Smooth muscle cell (in vitro differentiated cells): Measurements from ENCODE around the gene BCR. TPM values are rescaled to one million over a fixed set of nuclear protein-coding genes. Genes with fewer than 3 reads are reported as not detected.
A peak's percentile ranks its signal among the peaks of the same experiment; 100 is the strongest.
"Not testable (repeated sequence)": the region's sequence is repeated elsewhere in the genome, so short reads cannot be mapped to it uniquely, and the experiment has no call there.

Source experiments
- DNase-seq: peaks from one replicate; lab custom pipeline; 2025; ENCODE audit not compliant: unreplicated experiment; lab: John Stamatoyannopoulos, UW
- H2AFZ ChIP-seq: fragments of 200-600 bp; sonication (generic); 2 replicates; pipeline ENCODE4 v1.6.0; 2016; ENCODE audit warnings: antibody characterized with exemption, low read depth, mild to moderate bottlenecking
- H3F3A ChIP-seq: fragments of 200-600 bp; sonication (generic); 2 replicates; pipeline ENCODE4 v1.6.0; 2017; ENCODE audit warnings: antibody characterized with exemption, low read depth
- H3K27ac ChIP-seq: fragments of 200-600 bp; sonication (generic); 2 replicates; pipeline ENCODE4 v1.5.1; 2016; ENCODE audit warnings: low read depth, mild to moderate bottlenecking
- H3K27me3 ChIP-seq: fragments of 200-600 bp; sonication (generic); 2 replicates; pipeline ENCODE4 v1.6.1; 2016; ENCODE audit warnings: low read depth, mild to moderate bottlenecking
- H3K36me3 ChIP-seq: fragments of 200-600 bp; sonication (generic); 2 replicates; pipeline ENCODE4 v1.5.1; 2016; ENCODE audit warnings: low read depth
- H3K4me1 ChIP-seq: fragments of 200-600 bp; sonication (generic); 2 replicates; pipeline ENCODE4 v1.5.1; 2016; ENCODE audit warnings: low read depth
- H3K4me2 ChIP-seq: fragments of 200-600 bp; sonication (generic); 2 replicates; pipeline ENCODE4 v1.6.0; 2016; ENCODE audit warnings: mild to moderate bottlenecking
- H3K4me3 ChIP-seq: fragments of 200-600 bp; sonication (generic); 2 replicates; pipeline ENCODE4 v1.5.1; 2016; ENCODE audit warnings: mild to moderate bottlenecking
- H3K79me2 ChIP-seq: fragments of 200-600 bp; sonication (generic); 2 replicates; pipeline ENCODE4 v1.6.0; 2016; ENCODE audit warnings: low read depth, mild to moderate bottlenecking
- H3K9ac ChIP-seq: fragments of 200-600 bp; sonication (generic); 2 replicates; pipeline ENCODE4 v1.6.0; 2016; ENCODE audit warnings: low read depth
- H3K9me3 ChIP-seq: fragments of 200-600 bp; sonication (generic); replicated peaks from 2 replicates; pipeline ENCODE4 v1.5.1; 2016; ENCODE audit warnings: low read depth
- H4K20me1 ChIP-seq: fragments of 200-600 bp; sonication (generic); 2 replicates; pipeline ENCODE4 v1.6.0; 2016; ENCODE audit warnings: low read depth
- WGBS: methylation state at CpG from one replicate; pipeline ENCODE4 v1.1.7; 2016; ENCODE audit warnings: low lambda C conversion rate; 5-methylcytosine and 5-hydroxymethylcytosine counted together
- polyA plus RNA-seq: library from polyadenylated mRNA; unstranded; fragments of >200 nt; fragmentation: Nextera tagmentation; extraction: Ambion mirVana; gene quantifications from 2 replicates; pipeline ENCODE4 v1.2.1, GENCODE V29; 2016
- total RNA-seq: library from RNA; depleted of rRNA; stranded (reverse); fragments of >200 nt; gene quantifications from 2 replicates; pipeline ENCODE4 v1.2.3, GENCODE V29; 2014
- TF ChIP-seq, protein P1 (sequence below): fragments of 200-600 bp; sonication (generic); IDR thresholded peaks from 2 replicates; pipeline ENCODE4 v1.5.1; 2017; ENCODE audit warnings: borderline replicate concordance, mild to moderate bottlenecking, antibody characterized with exemption; ENCODE audit not compliant: insufficient read depth, poor library complexity, severe bottlenecking

The BCR gene
- total and polyA plus RNA-seq, 2 experiments from 2014 or later = 11.1 to 13.4 TPM

DNA sequence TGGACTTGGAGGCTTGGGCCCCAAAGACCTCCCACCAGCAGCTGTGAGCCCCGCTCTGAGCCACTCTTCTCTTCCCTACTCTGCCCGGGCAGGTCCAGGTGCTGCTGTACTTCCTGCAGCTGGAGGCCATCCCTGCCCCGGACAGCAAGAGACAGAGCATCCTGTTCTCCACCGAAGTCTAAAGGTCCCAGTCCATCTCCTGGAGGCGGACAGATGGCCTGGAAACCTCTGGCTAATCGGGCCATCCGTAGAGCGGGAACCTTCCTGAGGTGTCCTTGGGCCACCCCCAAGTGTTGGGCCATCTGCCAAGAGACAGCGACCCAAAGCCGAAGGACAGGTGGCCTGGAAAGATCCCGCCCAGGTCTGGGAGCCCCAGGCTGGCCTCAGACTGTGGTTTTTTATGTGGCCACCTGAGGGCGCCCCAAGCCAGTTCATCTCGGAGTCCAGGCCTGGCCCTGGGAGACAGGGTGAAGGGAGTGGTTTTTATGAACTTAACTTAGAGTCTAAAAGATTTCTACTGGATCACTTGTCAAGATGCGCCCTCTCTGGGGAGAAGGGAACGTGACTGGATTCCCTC, 135.1 kb downstream of the BCR start:
- Histone ChIP-seq H3K79me2 (no peaks in the 10 kb centered on the region), H3K27me3 (no peaks in the 10 kb centered on the region), H4K20me1 (no peaks in the 10 kb centered on the region), H3K9me3 (no peaks in the 10 kb centered on the region), H3K4me1 (no peaks in the 10 kb centered on the region), H3K4me2 (peak overlapping the region; percentile 69), H3K36me3 (no peaks in the 10 kb centered on the region), H3K27ac (no peak overlapping the region), H3F3A (no peaks in the 10 kb centered on the region), H2AFZ (no peak overlapping the region), H3K4me3 (no peak overlapping the region), H3K9ac (no peak overlapping the region)
- TF ChIP-seq, protein P1, sequence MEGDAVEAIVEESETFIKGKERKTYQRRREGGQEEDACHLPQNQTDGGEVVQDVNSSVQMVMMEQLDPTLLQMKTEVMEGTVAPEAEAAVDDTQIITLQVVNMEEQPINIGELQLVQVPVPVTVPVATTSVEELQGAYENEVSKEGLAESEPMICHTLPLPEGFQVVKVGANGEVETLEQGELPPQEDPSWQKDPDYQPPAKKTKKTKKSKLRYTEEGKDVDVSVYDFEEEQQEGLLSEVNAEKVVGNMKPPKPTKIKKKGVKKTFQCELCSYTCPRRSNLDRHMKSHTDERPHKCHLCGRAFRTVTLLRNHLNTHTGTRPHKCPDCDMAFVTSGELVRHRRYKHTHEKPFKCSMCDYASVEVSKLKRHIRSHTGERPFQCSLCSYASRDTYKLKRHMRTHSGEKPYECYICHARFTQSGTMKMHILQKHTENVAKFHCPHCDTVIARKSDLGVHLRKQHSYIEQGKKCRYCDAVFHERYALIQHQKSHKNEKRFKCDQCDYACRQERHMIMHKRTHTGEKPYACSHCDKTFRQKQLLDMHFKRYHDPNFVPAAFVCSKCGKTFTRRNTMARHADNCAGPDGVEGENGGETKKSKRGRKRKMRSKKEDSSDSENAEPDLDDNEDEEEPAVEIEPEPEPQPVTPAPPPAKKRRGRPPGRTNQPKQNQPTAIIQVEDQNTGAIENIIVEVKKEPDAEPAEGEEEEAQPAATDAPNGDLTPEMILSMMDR = peak; percentile 74
- 49% methylated on average over 15 of the region's 15 CpGs for WGBS
- peak; percentile 26 for DNase-seq

DNA sequence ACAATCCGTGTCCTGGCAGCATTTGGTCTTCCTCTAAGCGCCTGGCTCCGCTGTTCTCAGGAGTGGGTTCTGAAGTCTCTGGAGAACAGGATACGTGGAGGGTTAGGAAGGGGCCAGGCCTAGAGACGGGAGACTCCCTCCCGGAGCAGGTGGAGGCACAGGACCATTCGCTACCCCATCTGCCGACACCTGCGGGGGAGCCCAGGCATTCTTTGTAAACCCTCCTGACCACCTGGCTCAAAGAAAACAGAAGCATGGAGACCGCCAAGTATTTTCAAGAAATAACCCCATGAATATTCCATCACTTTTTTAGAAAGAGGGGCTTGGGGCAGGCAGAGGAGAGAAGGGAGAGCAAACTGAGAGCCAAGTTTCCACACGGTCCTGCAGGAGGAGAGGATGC, 136.3 kb downstream of the BCR start:
- H3K36me3 ChIP-seq, H2AFZ ChIP-seq, H3K27me3 ChIP-seq, H3K4me3 ChIP-seq, DNase-seq, H3K9ac ChIP-seq, H3K79me2 ChIP-seq, H3K27ac ChIP-seq, H3K4me1 ChIP-seq, H4K20me1 ChIP-seq, H3K9me3 ChIP-seq, H3F3A ChIP-seq, H3K4me2 ChIP-seq: not testable (repeated sequence)
- WGBS = 100% methylated on average over 2 of the region's 11 CpGs

DNA sequence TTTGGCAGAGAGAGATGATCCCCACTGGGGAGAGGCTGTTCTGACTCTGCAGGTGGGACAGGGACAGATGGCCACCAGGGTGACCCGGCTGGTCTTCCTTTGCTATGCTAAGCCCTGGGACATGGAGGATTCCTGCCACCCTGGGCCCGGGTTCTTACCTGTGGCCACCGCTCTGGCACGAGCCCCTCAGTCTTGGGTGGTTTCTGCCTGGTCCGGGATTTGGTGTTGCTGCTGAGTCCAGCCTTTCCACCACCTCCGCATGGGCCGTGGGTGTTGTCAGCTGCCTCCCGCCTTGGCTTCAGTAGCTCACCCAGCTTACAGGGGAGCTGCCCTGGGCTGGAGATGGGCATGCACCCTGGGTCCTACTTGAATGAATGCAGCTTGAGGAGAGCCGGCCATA, 138.0 kb downstream of the BCR start:
- not testable (repeated sequence) for H3K4me1 ChIP-seq, H4K20me1 ChIP-seq, H3K36me3 ChIP-seq, H3K4me3 ChIP-seq, H3K27me3 ChIP-seq, H3K9me3 ChIP-seq, H3K27ac ChIP-seq, H3K4me2 ChIP-seq, H3F3A ChIP-seq, H2AFZ ChIP-seq, DNase-seq, H3K79me2 ChIP-seq, H3K9ac ChIP-seq
- WGBS = 92% methylated on average over 9 of the region's 9 CpGs

DNA sequence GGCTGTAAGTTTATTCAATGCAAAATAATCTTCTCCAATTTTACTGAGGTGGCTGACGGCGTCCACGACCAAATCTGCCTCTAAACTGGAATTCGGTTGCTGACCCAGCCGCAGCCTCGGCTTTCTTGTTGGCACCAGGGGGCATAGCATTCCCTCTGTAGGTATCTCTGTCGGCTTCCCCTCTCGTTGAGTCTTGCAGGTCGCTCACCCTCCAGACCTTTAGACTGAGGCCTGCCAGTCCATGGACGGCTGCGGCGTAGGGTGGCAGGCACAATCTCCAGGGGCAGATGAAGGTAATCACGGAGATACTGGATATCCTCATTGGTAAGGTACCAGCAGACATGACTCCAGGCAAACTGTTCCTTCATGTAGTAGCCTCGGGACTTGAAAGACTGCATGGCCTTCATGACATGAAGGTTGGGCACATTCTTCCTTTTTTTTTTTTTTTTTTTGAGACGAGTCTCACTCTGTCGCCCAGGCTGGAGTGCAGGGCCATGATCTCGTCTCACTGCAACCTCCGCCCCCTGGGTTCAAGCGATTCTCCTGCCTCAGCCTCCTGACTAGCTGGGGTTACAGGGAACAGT, 142.3 kb downstream of the BCR start:
- not testable (repeated sequence) for H3K27me3 ChIP-seq, H3K9me3 ChIP-seq, H3K4me3 ChIP-seq, H3K9ac ChIP-seq, H2AFZ ChIP-seq, H3F3A ChIP-seq, H3K4me2 ChIP-seq, DNase-seq, H3K36me3 ChIP-seq, H3K27ac ChIP-seq, H3K79me2 ChIP-seq, H4K20me1 ChIP-seq
- 78% methylated on average over 19 of the region's 19 CpGs for WGBS
- peaks cover 12% of the 10 kb centered on the region for H3K4me1 ChIP-seq

DNA sequence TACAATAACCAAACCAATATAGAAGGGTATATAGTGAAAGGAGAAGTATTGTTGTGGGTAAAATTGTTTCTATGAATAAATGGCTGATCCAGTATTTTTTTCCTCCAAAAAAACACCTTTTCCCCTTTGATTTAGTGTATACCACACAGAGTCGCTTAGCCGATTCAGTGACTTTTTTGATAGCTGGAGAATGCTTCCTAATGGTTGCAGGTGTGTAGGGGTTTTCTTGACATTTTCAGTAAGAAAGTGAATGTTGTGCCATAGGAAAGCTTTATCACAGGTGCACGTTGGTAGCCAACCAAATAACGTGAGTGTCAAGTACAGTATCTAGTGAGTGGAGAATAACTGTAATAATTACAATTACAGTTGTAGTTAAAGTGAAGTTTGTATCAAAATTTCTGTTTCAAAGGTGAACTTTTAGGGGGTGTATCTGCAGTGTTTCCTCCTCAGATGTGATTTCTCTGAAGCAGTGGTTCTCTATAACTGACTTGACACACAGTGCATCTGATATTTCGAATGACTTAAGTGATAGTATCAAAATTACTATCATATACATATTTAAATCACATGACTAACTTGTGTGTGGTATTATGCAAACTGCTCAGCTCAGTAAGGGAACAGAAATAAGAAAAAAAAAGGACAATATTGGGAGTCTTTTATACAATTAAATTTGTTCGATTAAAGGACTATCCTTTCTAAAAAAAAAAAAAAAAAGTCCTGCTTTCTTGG, 143.8 kb downstream of the BCR start:
- not testable (repeated sequence) for H3K4me2 ChIP-seq, H3K4me3 ChIP-seq, H3K27ac ChIP-seq, H2AFZ ChIP-seq, H3K9me3 ChIP-seq, H3K36me3 ChIP-seq, H3K27me3 ChIP-seq, H4K20me1 ChIP-seq, DNase-seq, H3K79me2 ChIP-seq, H3K9ac ChIP-seq, H3F3A ChIP-seq
- WGBS = 91% methylated on average over 6 of the region's 6 CpGs
- peaks cover 12% of the 10 kb centered on the region for H3K4me1 ChIP-seq
